ENCODE results near the gene SLC22A16. TPM values are rescaled to one million over a fixed set of nuclear protein-coding genes. Genes with fewer than 3 reads are reported as not detected.
"Not testable (repeated sequence)": the region's sequence is repeated elsewhere in the genome, so short reads cannot be mapped to it uniquely, and the experiment has no call there.

The SLC22A16 gene
- total RNA-seq, 1 donor from 2014 or later = not detected

DNA sequence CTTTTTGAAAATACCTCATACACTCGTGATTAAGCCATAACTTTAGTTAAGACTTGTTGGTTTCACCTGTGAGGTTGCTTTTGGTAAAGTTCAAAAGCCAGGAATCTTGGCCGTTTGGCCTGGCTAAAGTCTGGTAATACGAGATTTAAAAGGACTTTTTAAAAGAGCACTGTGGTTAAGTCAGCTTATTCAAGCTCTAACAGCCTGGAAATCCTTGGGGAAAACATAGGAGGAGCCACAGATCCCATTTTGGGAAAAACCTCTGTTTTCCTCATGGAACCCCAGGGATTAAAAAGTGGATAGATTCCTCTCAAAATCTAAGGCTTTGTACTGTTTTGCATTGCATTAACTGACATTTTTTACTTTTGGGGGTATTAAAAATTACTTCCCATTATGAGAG is 13.7 kb upstream of the SLC22A16 start:
- no peak for DNase-seq (ENCODE audit: low read depth in 2 of 2)

- no peak for DNase-seq (ENCODE audit: low read depth in 2 of 2)
These were observed 12.3 kb upstream of the SLC22A16 start for GRCh38 chr6:110488606-110489190.

DNA sequence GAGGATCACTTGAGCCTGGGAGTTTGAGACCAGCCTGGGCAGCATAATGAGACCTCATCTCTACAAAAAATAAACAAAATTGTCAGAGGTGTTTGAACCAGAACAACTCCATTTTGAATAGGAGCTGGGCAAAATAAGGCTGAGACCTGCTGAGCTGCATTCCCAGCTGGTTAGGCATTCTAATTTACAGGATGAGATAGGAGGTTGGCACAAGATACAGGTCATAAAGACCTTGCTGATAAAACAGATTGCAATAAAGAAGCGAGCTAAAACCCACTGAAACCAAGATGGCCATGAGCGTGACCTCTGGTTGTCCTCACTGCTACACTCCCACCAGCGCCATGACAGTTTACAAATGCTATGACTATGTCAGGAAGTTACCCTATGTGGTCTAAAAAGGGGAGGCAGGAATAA is 11.6 kb upstream of the SLC22A16 start:
- not testable (repeated sequence) for DNase-seq (ENCODE audit: low read depth in 2 of 2)

DNA sequence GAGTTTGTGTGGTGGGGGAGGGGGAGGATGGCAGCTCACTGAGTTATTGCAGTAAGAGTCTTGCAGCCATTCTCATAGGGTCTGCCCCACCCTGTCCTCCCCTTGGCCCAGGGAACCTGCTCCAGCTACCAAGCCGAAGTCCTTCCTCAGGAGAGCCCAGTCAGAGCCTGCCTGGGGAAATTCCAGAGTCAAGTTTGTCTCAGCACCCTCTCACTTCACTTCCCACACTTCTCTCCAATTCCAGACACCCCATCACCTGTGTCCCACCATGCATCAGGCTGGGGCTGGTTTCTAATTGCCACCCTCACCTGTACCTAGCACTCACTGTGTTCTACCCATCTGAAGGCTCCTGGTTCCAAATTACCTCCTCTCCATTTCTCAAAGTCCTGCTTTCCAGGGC is 10.3 kb upstream of the SLC22A16 start:
- no peak for DNase-seq (ENCODE audit: low read depth in 2 of 2)

DNA sequence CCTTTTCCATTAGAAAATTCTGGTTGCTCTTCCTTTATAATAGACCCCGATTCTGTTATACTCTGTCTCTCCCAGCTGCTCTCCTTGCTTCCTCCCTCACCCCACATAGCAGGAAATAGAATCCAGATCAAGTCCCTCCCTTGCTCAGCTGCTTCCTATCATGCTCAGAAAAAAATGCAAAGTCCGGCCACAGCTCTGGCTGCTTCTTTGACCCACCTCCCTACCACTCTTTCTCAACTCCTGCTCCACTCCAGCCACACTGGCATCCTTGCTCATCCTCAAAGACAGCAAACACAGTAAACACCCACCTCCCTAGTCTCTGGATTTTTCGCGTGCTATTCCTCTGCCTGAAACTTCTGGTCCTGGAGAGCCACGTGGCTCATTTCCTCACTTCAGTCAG is 9.1 kb upstream of the SLC22A16 start:
- DNase-seq (ENCODE audit: low read depth in 2 of 2) = no peak

DNA sequence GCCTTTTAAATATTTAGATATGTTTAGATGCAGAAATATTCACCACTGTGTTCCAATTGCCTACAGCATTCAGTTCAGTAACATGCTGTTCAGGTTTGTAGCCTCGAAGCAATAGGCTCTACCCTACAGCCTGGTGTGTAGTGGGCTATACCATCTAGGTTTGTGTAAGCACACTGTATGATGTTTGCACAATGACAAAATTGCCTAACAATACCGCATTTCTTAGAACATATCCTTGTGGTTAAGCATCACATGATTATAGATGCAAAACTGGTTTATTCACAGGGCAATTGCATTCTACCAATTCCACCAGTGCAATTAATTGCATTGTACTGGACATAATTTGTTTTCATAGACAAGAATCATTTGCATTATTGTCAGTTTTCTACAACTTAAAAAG is 7.9 kb upstream of the SLC22A16 start:
- DNase-seq (ENCODE audit: low read depth in 2 of 2) = no peak

DNA sequence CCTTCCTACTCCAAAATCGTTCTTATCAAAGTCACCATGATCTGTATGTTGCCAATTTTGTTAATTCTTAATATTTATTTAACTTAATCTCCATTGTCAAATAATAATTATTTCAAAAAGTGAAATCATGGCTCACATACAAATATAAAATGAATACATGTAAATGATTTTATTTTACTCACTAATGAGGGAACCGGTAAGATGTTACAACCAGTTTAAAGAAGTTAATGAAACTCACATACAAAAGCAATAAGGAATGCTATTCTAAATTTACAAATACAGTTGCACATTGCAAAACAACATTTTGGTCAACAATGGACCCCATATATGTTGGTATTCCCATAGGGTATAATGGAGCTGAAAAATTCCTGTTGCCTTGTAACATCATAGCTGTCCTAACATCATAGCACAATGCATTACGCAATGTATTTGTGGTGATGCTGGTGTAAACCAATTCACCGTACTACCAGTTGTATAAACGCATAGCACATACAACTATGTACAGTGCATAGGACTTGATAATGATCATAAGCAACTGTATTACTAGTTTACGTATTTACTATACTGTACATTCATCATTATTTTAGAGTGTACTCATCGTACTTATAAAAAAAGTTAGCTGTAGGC is 6.5 kb upstream of the SLC22A16 start:
- DNase-seq (ENCODE audit: low read depth in 2 of 2) = no peak

DNA sequence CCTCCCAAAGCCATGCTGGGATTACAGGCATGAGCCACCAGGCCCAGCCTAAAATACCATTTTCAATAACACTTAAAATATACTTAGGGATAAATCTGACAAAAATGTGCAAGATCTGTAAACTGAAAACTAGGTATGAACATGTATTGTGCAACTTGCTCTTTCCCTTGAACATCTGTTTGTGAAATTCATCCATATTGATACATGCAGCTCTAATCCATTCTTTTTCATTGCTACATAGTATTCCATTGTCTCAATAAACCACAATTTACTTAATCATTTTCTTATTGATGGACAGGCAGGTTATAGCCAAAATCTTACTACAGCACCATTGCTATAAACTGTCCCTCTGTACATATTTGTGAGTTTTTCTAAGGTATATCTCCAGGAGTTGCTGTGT is 4.7 kb upstream of the SLC22A16 start:
- no peak for DNase-seq (ENCODE audit: low read depth in 2 of 2)

GRCh38 chr6:110475066-110475653 is 1.3 kb downstream of the SLC22A16 start:
- DNase-seq (ENCODE audit: low read depth in 2 of 2) = peak in 1 of 2 donors; percentile 7

GRCh38 chr6:110474500-110474899 is 1.9 kb downstream of the SLC22A16 start:
- no peak for DNase-seq (ENCODE audit: low read depth in 2 of 2)

DNA sequence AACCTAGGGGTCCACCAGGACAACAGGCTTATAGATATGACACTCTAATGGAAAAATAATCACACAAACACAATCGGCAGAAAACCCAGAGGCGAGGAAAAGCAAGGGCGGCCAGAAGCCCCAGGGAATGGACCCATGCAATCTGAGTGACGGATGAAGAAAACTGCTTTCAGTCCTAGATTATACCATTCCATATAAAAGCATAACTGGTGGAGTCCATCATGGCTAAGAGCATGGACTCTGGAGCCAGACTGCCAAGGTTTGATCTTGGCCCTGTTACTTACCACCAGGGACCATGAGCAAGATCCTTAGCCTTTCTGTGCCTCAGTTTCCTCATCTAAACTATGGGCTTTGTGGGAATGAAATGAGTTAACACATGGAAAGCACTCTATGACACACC is 3.7 kb downstream of the SLC22A16 start:
- DNase-seq (ENCODE audit: low read depth in 2 of 2) = no peak

GRCh38 chr6:110471726-110472365 is 4.6 kb downstream of the SLC22A16 start:
- DNase-seq (ENCODE audit: low read depth in 2 of 2) = no peak

DNA sequence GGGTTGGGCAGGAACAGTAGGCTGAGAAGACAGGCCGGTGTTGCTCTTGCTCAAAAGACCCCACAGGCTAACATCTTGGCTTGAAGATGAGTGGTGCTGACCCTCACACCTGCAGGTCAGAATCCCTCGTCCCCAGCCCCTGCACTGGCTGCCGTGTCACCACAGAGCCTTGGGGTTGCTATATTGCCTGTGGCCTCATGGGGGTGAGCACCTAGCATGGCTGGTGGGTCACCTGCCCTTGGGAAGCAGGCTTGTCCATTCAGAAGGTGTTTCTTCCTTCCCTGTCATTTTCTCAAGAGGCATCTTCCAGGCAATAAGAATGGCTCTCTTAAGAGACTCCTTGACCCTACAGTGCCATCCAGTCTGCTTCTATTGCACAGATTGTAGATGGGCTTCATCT is 7.7 kb downstream of the SLC22A16 start:
- no peak for DNase-seq (ENCODE audit: low read depth in 2 of 2)

GRCh38 chr6:110467566-110468140 is 8.8 kb downstream of the SLC22A16 start:
- no peak for DNase-seq (ENCODE audit: low read depth in 2 of 2)

DNA sequence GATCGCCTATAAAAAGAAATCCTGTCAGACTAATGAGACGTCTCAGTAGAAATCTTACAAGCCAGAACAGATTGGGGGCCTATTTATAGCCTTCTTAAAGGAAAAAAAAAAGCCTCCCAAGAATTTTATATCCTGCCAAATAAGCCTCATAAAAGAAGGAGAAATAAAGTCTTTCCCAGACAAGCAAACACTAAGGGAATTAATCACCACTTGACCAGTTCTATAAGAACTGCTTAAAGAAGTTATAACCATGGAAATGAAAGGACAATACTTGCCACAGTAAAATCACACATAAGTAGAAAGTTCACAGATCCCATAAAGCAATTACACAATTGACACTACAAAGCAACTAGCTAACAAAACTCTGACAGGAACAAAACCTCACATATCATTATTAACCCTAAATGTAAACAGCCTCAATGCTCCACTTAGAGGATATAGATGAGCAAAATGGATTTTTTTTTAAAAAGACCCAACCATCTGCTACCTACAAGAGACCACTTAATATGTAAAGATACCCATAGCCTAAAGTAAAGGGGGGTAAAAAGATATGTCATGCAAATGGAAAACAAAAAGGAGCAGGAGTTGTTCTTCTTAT is 13.4 kb downstream of the SLC22A16 start:
- no peak for DNase-seq (ENCODE audit: low read depth in 2 of 2)

DNA sequence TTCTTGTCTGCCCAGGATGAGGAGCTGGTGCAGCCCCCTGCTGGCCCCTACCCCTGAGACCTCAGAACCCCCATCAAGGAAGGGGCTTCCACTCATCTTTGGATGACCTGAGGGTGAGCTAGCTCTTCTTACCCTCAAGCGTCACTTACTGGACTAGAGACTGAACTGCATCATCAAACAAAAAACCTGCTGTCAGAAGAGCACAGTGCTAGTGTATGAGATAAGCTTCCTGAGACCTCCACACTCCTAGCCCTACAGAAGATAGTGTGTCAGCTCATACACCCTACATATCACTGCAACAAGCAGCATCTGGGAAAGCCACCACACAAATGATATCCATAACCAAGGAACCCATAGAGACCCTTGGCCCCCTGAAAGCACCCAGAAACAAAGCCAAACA is 15.0 kb downstream of the SLC22A16 start:
- DNase-seq (ENCODE audit: low read depth in 2 of 2) = no peak

DNA sequence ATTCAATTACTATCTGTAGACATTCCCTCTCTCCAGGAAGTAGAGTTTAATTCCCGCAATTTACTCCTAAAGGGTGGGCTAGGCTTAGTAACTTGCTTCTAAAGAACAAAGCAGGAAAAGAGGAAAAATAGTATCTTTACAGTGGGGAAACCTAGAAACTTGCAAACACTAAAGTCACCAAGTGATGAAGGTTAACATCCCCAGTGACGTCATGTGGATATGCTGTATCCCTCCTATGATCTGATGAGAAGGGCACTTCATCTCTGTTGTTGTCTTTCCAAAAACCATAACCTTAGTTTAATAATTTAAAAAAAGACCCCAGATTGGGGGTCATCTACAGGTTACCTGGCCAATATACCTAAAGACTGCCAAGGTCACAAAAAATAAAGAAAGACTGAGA is 17.3 kb downstream of the SLC22A16 start:
- DNase-seq (ENCODE audit: low read depth in 2 of 2) = no peak

DNA sequence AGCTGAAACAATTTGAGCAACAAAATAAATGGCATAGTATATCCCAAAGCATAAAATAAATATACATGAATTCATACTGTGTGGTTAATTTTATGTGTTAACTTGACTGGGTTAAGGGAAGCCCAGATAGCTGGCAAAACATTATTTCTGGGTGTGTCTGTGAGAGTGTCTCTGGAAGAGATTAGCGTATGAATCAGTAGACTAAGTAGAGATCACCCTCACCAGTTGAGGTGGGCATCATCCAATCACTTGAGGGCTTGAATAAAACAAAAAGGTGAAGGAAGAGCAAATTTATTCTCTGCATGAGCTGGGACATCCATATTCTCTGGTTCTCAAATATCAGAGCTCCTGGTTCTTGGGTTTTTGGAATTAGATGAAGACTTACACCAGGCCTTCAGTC is 17.9 kb downstream of the SLC22A16 start:
- DNase-seq (ENCODE audit: low read depth in 2 of 2) = no peak

GRCh38 chr6:110457567-110458175 is 18.7 kb downstream of the SLC22A16 start:
- DNase-seq (ENCODE audit: low read depth in 2 of 2) = peak; percentile 29 to 68

DNA sequence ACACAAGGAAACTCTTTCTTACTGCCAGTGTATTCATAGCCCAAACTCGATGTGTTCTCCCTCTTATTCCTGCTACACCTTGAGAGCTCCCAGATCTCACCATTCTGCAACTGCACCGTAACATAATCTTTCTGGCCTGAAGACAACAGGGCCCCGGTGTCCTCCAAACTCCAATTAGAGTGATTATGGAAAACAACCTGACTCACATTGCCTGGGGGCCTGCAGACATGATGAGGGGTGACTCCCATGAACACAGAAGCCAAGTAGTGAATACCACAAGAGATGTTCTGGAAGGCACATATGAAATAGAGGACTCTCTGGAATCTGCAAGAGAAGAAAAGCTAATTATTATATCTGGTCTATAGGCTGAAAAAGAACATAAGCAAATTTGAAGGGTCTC is 19.7 kb downstream of the SLC22A16 start:
- DNase-seq (ENCODE audit: low read depth in 2 of 2) = no peak

GRCh38 chr6:110449541-110449895 is 26.9 kb downstream of the SLC22A16 start:
- DNase-seq (ENCODE audit: low read depth in 2 of 2) = no peak

All from dermis microvascular lymphatic vessel endothelial cell (primary cell).